Measurements from ENCODE around the gene TRAP1.
A peak's percentile ranks its signal among the peaks of the same experiment; 100 is the strongest.

TRAP1 gene

GRCh38 chr16:3698941-3699340 is 18.4 kb downstream of the TRAP1 start:
- no peak for TF ChIP-seq CTCF (IDR thresholded peaks at IDR 0.05)
- DNase-seq (ENCODE audit: low spot score) = no peak
- no peak overlapping the region for H3K4me3 ChIP-seq
- H3K27ac ChIP-seq = no peak overlapping the region

- Histone ChIP-seq H3K4me3 (no peak overlapping the region), H3K27ac (no peak overlapping the region)
- TF ChIP-seq CTCF (IDR thresholded peaks at IDR 0.05) = no peak
- no peak for DNase-seq (ENCODE audit: low spot score)
Measured at GRCh38 chr16:3696425-3697218, 20.7 kb downstream of the TRAP1 start.

GRCh38 chr16:3695610-3696369 is 21.5 kb downstream of the TRAP1 start:
- H3K4me3 ChIP-seq = no peak overlapping the region
- H3K27ac ChIP-seq = no peak overlapping the region
- DNase-seq (ENCODE audit: low spot score) = no peak
- TF ChIP-seq CTCF (IDR thresholded peaks at IDR 0.05) = no peak

GRCh38 chr16:3694051-3694450 is 23.3 kb downstream of the TRAP1 start:
- no peak for DNase-seq (ENCODE audit: low spot score)
- no peak overlapping the region for H3K4me3 ChIP-seq

GRCh38 chr16:3691761-3692160 is 25.6 kb downstream of the TRAP1 start:
- TF ChIP-seq CTCF (IDR thresholded peaks at IDR 0.05) = no peak
- Histone ChIP-seq H3K4me3 (no peak overlapping the region), H3K27ac (no peak overlapping the region)
- DNase-seq (ENCODE audit: low spot score) = no peak

More at GRCh38 chr16:3694051-3694450, 23.3 kb downstream of the TRAP1 start:
- no peak for TF ChIP-seq CTCF (IDR thresholded peaks at IDR 0.05)
- no peak overlapping the region for H3K27ac ChIP-seq

- peak overlapping the region; percentile 74 for H3K4me3 ChIP-seq
- H3K27ac ChIP-seq = peak overlapping the region; percentile 37 to 83
Measured at GRCh38 chr16:3690980-3691720, 26.2 kb downstream of the TRAP1 start.

More at GRCh38 chr16:3690980-3691720, 26.2 kb downstream of the TRAP1 start:
- no peak for DNase-seq (ENCODE audit: low spot score)
- TF ChIP-seq CTCF (IDR thresholded peaks at IDR 0.05) = no peak
